Gastroesophageal sphincter (tissue), 3 donors: ENCODE data around the gene PPP1R14B.

Experiments used
- CTCF ChIP-seq, 4 experiments: fragments of 200-600 bp in 2 of 4; fragments of 450-650 bp in 2 of 4; sonication (generic) in 1 of 4; IDR thresholded peaks; one replicate each; pipeline ENCODE4 v1.5.1; 2017 to 2019; ENCODE audit warnings: antibody characterized with exemption in 4 of 4, mild to moderate bottlenecking in 2 of 4, moderate library complexity in 2 of 4
- EP300 ChIP-seq: sonication (generic); formaldehyde crosslinking; IDR thresholded peaks from one replicate; pipeline ENCODE4 v1.6.1; 2017; ENCODE audit warnings: antibody characterized with exemption, mild to moderate bottlenecking

GRCh38 chr11:64294774-64295173 is 48.0 kb upstream of the PPP1R14B start:
- no peak for TF ChIP-seq CTCF (IDR thresholded peaks at IDR 0.05)
- no peak for TF ChIP-seq EP300
